CD4-positive, alpha-beta T cell treated with Interleukin-4 for 1 hour (primary cell): Measurements from ENCODE around the gene SLC5A7.

Source experiments
- DNase-seq, 2 donors: peaks; one replicate each; pipeline ENCODE4 v3.0.0-alpha.2; 2020 to 2022

Gene SLC5A7

DNA sequence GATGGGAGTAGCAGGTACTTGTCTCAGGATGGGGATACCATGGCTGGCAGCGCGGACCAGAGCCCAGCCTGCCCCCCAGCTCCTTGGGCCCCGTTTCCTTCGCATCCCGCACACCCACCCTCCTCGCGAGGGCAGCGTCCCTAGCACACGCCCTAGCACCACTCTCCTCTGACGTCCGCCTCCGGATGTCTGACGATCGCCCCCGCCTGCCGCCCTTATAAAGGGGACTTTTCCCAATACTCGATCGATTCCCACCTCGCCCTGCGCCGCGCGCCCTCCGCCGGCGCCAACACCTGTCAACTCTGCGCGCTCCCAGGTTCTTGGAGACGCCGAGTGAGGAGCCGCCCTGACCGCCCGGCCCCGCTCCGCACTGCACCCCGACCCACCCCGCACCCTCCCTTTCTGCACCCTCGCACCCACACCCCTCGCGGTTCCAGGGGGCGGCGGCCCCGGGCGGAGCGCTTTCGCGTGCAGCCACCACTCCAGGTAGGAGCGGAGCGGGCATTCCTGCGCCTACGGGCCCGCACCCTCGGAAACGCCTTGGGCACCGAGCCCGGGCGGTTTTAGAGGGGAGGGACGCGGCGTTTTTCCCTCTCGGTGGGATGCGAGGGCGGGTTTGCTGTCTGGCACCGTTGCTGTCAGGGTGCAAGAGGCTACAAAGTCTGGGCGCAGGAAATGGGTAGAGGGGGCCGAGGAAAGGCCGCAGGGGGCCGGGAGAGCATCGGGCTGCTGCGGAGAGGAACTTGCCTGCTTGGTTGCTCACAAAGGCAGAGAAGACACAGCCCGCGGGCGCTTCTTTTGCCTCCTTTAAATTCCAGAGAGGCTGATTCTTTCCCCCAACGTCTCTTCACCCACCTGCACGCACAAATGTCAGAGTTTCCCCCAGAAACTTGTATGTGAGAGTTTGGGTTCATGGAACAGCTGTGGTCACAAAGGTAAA, at the start of gene SLC5A7:
Gene SLC5A7, plus strand, starts transcription at position 247 of the 940 bp plus-strand sequence. CDS start 1,632 bp downstream, outside the sequence.
- DNase-seq, result no peak

DNA sequence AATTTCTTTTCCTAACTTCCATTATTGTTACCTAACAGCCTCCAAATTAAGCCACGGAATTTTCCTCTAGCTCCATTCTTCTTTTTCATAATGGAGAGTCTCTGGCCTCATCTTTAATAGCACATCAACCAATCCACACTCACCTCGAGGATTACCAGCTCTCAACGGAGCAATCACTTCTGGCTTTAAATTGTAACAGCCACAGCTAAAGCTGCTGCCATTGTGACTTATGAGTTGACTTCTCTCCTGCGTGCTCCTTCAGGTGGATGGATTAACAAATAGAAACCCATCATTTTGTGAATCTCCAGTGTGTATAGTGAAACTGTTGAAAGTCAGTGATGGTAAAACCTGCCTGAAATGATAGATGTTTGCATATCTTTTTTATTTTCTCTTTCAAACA, 24.9 kb upstream of the SLC5A7 start:
- no peak for DNase-seq

- DNase-seq, result no peak
Observed at GRCh38 chr2:107964185-107964584, 22.1 kb upstream of the SLC5A7 start.

DNA sequence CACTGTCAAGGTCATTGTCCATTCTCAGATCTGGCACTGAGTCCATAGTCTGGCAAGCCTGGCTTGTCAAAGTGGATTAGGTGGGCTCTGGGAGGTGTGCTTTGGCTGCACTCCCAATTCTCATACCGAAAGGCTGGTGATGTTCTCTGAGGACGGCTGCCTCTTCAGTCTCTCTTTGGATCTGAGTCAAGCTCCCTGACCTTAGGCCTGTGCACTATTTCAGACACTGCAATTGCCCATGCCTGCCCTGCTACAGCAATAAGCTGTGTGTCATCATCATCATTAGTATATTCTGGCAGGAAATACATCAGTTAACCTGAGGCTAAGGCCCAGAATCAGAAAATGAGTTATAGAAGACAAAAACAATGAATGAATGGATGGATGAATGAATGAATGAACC, 1.6 kb upstream of the SLC5A7 start:
- DNase-seq, result no peak

DNA sequence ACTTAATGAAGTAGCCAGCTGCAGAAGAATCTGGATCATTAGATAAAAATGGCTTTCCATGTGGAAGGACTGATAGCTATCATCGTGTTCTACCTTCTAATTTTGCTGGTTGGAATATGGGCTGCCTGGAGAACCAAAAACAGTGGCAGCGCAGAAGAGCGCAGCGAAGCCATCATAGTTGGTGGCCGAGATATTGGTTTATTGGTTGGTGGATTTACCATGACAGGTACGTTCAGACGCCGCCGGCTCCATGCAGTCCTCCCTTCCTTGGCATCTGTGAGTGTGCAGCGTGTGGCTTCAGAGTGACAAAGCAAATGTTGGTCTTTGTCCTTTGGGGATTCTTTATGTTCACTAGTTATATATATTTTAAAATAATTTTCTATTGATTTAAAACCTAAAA, 1.8 kb downstream of the SLC5A7 start:
- DNase-seq, result no peak

- DNase-seq, result no peak
Observed at GRCh38 chr2:107989445-107989844, 3.1 kb downstream of the SLC5A7 start.

DNA sequence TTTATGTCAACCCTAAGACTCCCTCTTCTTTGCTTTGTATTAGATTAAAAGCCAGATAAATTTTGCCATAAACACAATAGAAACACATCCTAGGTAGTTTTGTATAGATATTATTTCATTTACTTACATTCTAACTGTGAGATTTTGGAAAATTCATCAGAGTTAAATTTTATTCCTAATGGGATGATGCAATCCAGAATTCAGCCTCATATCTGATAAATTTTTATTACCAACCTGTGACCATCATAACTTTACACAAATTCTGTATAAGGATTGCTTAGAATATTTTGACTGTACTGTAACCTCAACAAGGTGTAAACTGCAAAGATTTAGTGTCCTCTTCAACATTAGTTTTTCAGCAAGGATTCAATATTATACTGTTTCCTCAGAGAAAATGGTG, 4.4 kb downstream of the SLC5A7 start:
- DNase-seq, result no peak

DNA sequence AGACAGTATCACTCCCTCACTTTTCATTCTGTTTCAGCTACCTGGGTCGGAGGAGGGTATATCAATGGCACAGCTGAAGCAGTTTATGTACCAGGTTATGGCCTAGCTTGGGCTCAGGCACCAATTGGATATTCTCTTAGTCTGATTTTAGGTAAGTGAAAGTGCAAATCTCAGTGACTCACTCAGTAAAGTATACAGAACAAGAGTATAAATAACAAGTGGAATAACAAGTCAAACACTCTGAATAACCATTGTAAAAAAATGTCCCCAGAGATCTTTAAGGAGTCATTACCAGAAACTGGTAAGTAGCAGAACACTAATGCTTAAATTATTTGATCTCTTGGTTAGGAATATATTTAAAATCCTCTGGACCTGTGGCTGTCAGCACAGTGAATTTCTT, 5.7 kb downstream of the SLC5A7 start:
- DNase-seq, result no peak

GRCh38 chr2:107999158-107999557, 12.8 kb downstream of the SLC5A7 start:
- no peak for DNase-seq

DNA sequence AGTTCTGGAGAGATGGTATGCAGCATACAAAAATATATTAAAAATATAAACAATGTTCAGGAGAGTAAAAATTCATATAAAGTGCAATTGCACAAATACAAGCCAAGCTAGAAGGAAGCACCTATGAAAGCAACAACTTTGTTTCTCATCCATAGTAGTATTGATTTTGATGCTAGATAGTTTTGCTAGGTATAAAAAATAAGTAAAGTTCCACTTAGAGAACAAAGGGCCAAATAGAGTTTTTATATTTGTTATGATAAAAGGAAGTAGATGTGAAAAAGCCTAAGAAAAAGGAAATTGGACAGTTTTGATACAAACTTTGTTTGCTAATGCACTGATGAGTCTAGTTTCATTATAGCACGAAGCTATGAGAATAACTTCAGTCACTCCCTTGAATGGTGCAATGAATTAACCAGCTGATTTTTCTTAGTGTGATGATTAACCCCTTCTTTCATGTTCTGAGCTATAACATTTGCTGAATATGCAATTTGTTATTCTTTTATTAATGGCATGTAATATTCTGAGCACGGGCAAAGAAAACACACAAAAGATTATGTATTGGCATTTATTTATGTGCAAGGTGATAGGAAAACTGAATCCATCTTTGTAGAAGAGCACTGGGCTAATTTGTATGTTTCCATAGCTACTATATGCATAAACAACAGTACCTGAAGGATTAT, 24.7 kb downstream of the SLC5A7 start:
- no peak for DNase-seq

GRCh38 chr2:108013305-108013704, 27.0 kb downstream of the SLC5A7 start:
- no peak for DNase-seq

DNA sequence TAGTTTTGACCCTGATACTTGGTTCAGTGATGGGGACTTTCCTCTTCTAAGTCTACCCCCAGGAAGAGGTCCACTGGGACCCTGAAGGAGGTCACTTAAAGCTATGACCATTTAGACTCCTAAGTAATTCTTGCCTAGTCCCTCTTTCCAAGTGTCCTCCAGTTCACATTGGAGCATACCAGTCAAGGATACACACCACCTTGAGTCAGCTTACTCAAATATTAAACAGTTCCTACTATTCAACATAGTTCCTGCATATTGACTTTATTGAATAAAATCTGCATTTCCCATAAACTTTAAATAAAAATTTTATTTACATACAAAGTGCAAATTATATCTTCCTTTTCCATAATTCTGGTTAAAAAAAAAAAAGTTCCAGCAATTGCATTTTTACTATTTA, 36.3 kb downstream of the SLC5A7 start:
- DNase-seq, result no peak

GRCh38 chr2:108023776-108024175, 37.5 kb downstream of the SLC5A7 start:
- DNase-seq, result no peak

DNA sequence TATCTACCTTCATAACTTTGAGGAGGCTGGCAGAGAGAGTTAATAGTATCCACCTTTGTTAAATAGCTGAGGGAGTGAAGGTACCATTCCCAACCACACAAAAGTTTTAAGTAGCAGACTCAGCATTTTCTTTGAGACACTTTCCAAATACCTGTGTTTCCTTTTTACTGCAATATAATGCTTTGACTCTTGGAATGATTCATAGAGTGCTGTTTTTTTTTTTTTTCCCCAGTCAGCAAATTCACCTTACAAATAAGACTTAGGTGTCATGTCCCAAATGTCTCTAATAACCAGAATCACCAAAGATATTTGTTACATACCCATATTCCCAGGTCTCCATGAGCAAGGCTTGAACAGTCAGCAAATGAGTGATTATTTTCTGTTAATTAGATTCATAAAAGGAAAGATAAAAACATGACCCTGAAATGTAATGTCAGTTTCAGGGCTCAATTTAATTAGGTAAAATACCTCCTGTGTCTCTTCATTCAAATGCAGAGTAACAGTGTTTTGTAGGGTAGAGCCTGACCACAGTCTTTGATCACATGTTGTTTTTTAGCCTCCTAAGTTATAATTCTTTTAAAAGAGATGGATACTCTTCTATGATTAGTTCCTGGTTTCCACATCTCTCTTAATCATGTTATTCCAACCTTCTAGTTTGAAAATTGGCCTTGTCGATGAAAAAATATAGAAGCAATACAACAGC, 39.9 kb downstream of the SLC5A7 start:
- no peak for DNase-seq

DNA sequence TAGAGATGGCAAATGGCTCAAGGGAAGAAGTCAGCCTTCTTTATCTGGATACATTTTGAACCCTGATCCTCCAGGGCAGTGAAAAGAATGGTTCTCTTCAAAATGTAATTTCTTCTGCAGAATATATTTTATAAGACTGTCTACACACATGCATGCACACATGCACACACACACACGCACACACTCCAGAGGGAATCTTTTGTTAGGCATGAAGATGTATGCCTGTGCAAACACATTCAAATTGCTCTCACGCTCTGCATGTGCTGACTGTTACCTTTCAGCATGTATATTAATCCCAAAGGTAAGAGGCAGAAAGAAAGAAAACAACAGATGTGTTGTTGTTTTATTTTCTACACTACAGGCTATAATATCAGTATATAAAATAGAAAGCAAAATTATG, 43.2 kb downstream of the SLC5A7 start:
- no peak for DNase-seq

GRCh38 chr2:108029912-108030311, 43.6 kb downstream of the SLC5A7 start:
- no peak for DNase-seq

DNA sequence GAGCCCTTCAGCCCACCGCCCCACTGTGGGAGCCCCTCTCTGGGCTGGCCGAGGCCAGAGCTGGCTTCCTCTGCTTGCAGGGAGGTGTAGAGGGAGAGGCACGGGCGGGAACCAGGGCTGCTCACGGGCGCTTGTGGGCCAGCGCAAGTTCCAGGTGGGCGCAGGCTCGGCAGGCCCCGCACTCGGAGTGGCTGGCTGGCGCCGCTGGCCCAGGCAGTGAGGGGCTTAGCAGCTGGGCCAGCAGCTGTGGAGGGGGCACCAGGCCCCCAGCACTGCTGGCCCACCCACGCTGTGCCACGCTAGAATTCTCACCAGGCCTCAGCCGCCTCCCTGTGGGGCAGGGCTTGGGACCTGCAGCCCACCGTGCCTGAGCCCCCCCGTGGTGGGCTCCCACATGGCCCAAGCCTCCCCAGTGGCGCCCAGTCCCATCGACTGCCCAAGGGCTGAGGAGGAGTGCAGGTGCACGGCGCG, 45.2 kb downstream of the SLC5A7 start:
- no peak for DNase-seq

DNA sequence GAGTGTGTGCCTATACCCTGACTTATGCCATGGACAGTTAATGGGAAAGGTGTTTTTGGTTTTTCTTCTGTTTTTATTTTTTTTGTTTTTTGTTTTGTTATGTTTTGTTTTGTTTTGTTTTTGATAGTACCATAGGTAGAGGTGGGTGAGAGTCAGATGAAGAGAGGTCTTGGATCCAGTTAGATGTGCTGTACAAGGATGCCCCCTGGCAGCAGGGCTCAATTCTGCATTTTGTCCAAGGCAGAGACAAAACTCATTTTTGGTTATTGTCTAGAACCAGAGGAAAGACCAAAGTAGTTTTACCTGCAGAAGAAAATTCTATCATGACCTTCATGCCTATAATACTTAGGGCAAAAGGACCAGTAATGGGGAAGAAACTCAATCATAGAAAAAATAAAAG, 48.5 kb downstream of the SLC5A7 start:
- DNase-seq, result no peak

DNA sequence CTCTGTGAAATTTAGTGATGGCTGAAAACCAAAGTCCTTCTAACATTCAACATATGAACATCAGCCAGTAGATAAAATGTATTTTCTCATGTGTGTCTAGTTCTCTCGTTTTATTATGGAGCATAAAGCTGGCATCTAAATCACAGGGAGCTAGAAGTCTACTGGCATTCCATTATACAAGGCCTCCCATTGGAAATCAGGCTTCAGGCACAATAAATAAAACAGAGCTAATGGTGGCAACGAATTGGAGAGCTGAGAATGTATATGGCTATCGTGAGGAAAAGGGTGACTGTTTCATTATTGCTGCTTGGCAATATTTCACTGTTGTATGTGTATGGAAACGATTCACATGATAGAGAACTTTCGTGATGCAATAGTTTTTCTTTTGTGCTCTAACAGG, 62.4 kb downstream of the SLC5A7 start:
- DNase-seq, result no peak

- DNase-seq, result no peak
Observed at GRCh38 chr2:108058576-108059137, 72.3 kb downstream of the SLC5A7 start.

DNA sequence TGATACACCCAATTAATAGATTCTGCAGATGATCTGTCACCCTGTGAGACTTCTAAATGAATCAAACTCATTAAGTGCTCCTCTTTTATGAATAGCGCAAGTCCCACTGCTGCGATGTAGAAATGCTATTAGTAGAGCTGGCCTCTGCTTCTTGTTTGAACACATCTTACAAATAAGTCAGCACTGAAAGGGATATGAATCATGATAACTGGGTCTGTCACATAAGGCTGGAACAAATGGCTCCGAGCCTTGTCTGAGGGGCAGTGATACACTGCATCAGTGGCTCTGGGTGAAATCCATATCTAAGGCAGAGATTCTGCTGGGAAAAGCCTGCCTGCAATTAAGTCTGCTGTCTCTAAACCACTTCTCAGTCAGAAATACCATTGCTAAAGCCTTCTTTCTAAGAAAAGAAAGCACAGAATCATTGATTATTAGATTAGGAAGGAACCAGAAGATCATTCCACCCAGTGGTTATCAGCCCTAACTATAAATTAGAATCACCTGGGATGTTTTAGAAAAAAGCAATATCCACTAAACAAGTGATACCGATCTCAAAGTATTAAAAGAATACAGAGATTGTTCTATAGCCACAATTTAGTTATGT, 75.2 kb downstream of the SLC5A7 start:
- no peak for DNase-seq
